Nephron (organoid): ENCODE data around the gene ENTPD2.

Experiments
- H3K27ac Mint-ChIP-seq, 3 experiments: 2 replicates each; pipeline ENCODE4 v1.8.0; 2020; ENCODE audit warnings: mixed read lengths in 3 of 3, mild to moderate bottlenecking in 2 of 3, moderate library complexity in 1 of 3
- H3K27me3 Mint-ChIP-seq: 2 replicates; pipeline ENCODE4 v1.8.0; 2021; ENCODE audit warnings: low read depth, mild to moderate bottlenecking, moderate library complexity, mixed read lengths
- H3K36me3 Mint-ChIP-seq: 2 replicates; pipeline ENCODE4 v1.8.0; 2020; ENCODE audit warnings: low read depth, mixed read lengths
- H3K4me1 Mint-ChIP-seq: 2 replicates; pipeline ENCODE4 v1.8.0; 2020; ENCODE audit warnings: mixed read lengths
- H3K4me3 Mint-ChIP-seq, 3 experiments: 2 replicates each; pipeline ENCODE4 v1.8.0; 2020; ENCODE audit warnings: mild to moderate bottlenecking in 3 of 3, mixed read lengths in 3 of 3, moderate library complexity in 2 of 3
- H3K9me3 Mint-ChIP-seq: 2 replicates; pipeline ENCODE4 v1.8.0; 2020; ENCODE audit warnings: mixed read lengths
- CTCF ChIP-seq, 3 experiments: fragments of 200-600 bp; sonication (generic); IDR thresholded peaks; one replicate each; pipeline ENCODE4 v1.5.0; 2021; ENCODE audit warnings: antibody characterized with exemption in 3 of 3; ENCODE audit not compliant: unreplicated experiment in 3 of 3

ENTPD2 gene

GRCh38 chr9:137058521-137059234 lies 4.8 kb upstream of the ENTPD2 start:
- peak overlapping the region in 2 of 3 experiments; percentile 46 to 50 for H3K27ac Mint-ChIP-seq

GRCh38 chr9:137057545-137057944 lies 3.7 kb upstream of the ENTPD2 start:
- Mint-ChIP-seq H3K4me3 (no peak overlapping the region), H3K27me3 (peaks cover 57% of the 10 kb centered on the region), H3K4me1 (peaks cover 25% of the 10 kb centered on the region), H3K36me3 (no peaks in the 10 kb centered on the region), H3K9me3 (no peaks in the 10 kb centered on the region), H3K27ac (peak overlapping the region in 2 of 3 experiments; percentile 70 to 71)
- no peak for TF ChIP-seq CTCF (IDR thresholded peaks at IDR 0.05; ENCODE audit: unreplicated experiment in 3 of 3)

More at GRCh38 chr9:137058521-137059234, 4.8 kb upstream of the ENTPD2 start:
- H3K4me3 Mint-ChIP-seq = no peak overlapping the region
- H3K4me1 Mint-ChIP-seq = peaks cover 25% of the 10 kb centered on the region
- TF ChIP-seq CTCF (IDR thresholded peaks at IDR 0.05; ENCODE audit: unreplicated experiment in 3 of 3) = no peak
- H3K9me3 Mint-ChIP-seq = no peaks in the 10 kb centered on the region
- H3K36me3 Mint-ChIP-seq = no peaks in the 10 kb centered on the region
- peaks cover 52% of the 10 kb centered on the region for H3K27me3 Mint-ChIP-seq

DNA sequence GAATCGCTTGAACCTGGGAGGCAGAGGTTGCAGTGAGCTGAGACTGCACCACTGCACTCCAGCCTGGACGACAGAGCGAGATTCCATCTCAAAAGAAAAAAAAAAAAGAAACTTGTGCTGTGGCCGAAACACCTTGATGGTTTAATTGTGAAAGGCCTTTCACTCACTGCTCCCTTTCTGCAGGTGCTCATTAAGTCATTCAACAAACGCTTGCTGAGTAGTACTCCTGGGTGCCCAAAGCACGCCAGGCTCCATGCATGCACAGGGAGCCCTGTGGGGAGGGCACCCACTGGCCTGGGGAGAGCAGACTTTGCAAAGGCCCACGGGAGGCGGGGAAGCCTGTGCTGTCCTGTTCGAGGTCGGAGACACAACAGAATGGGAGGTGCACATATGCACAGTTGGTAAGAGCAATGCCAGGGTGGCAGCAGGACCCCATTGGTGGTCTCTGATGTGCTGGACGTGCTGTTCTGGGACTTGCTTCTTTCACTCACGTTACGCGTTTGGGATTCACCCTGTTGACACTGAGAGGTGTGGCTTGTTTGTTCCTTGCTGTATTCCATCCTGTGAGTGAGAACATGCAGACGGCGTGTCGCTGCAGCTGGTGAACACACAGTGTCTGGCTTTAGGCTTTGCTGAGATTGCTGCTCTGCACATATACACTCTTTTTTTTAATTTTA lies 3.0 kb upstream of the ENTPD2 start:
- no peak overlapping the region for H3K4me3 Mint-ChIP-seq
- TF ChIP-seq CTCF (IDR thresholded peaks at IDR 0.05; ENCODE audit: unreplicated experiment in 3 of 3) = no peak
- peak overlapping the region in 2 of 3 experiments; percentile 70 to 71 for H3K27ac Mint-ChIP-seq
- H3K4me1 Mint-ChIP-seq = peaks cover 25% of the 10 kb centered on the region
- peaks cover 59% of the 10 kb centered on the region for H3K27me3 Mint-ChIP-seq
- no peaks in the 10 kb centered on the region for H3K36me3 Mint-ChIP-seq
- H3K9me3 Mint-ChIP-seq = no peaks in the 10 kb centered on the region

- Mint-ChIP-seq H3K36me3 (no peaks in the 10 kb centered on the region), H3K27me3 (peaks cover 64% of the 10 kb centered on the region), H3K4me1 (peaks cover 25% of the 10 kb centered on the region)
Observed at GRCh38 chr9:137055385-137056364, 1.8 kb upstream of the ENTPD2 start.

More at GRCh38 chr9:137055385-137056364, 1.8 kb upstream of the ENTPD2 start:
- peak overlapping the region; percentile 87 to 93 (median 87) for H3K27ac Mint-ChIP-seq
- peak overlapping the region; percentile 32 to 72 (median 36) for H3K4me3 Mint-ChIP-seq
- TF ChIP-seq CTCF (IDR thresholded peaks at IDR 0.05; ENCODE audit: unreplicated experiment in 3 of 3) = no peak
- no peaks in the 10 kb centered on the region for H3K9me3 Mint-ChIP-seq
